Heart left ventricle (tissue), 16 donors: Measurements from ENCODE around the gene PSG1. TPM values are rescaled to one million over a fixed set of nuclear protein-coding genes. Genes with fewer than 3 reads are reported as not detected.
A peak's percentile ranks its signal among the peaks of the same experiment; 100 is the strongest.
"Not testable (repeated sequence)": the region's sequence is repeated elsewhere in the genome, so short reads cannot be mapped to it uniquely, and the experiment has no call there.

Experiments used
- ATAC-seq, 4 donors: fragments of 200-7000 bp; cut with Tn5 transposase; one replicate each; pipeline ENCODE4 v1.9.1; 2020 to 2022; ENCODE audit warnings: moderate library complexity in 4 of 4, mild to moderate bottlenecking in 3 of 4, moderate number of reproducible peaks in 1 of 4
- DNase-seq, 5 donors: peaks; one replicate each; pipeline ENCODE4 v3.0.0-alpha.2; 2020
- H3K27ac ChIP-seq, 12 donors: fragments of 200-600 bp; sonication (generic) in 4 of 12; one replicate each; pipeline versions ENCODE4 v1.5.0 to v1.8.0; 2016 to 2022; ENCODE audit warnings: mild to moderate bottlenecking in 2 of 12
- H3K27me3 ChIP-seq, 9 donors: fragments of 200-600 bp; sonication (generic) in 2 of 9; one replicate each; pipeline versions ENCODE4 v1.5.1 to v1.8.0; 2016 to 2022; ENCODE audit warnings: mild to moderate bottlenecking in 3 of 9
- H3K36me3 ChIP-seq, 9 donors: fragments of 200-600 bp; sonication (generic) in 2 of 9; one replicate each; pipeline versions ENCODE4 v1.5.0 to v1.8.0; 2018 to 2022; ENCODE audit warnings: mild to moderate bottlenecking in 2 of 9
- H3K4me1 ChIP-seq, 12 donors: fragments of 200-600 bp; sonication (generic) in 4 of 12; one replicate each; pipeline versions ENCODE4 v1.5.0 to v1.8.0; 2016 to 2022; ENCODE audit warnings: mild to moderate bottlenecking in 3 of 12
- H3K4me3 ChIP-seq, 12 donors: fragments of 200-600 bp; sonication (generic) in 4 of 12; one replicate each; pipeline versions ENCODE4 v1.5.0 to v1.8.0; 2017 to 2022; ENCODE audit warnings: mild to moderate bottlenecking in 9 of 12, moderate library complexity in 4 of 12
- H3K9me3 ChIP-seq, 12 donors: fragments of 200-600 bp; sonication (generic) in 4 of 12; one replicate each; pipeline versions ENCODE4 v1.5.0 to v1.8.0; 2016 to 2022; ENCODE audit warnings: mild to moderate bottlenecking in 1 of 12
- POLR2A ChIP-seq, 2 donors: fragments of 450-650 bp; IDR thresholded peaks; one replicate each; pipeline ENCODE4 v1.6.1; 2017; ENCODE audit warnings: antibody characterized with exemption in 2 of 2, mild to moderate bottlenecking in 2 of 2, moderate library complexity in 2 of 2
- WGBS, 4 donors: extraction: QIAGEN DNeasy Blood & Tissue Kit in 2 of 4; methylation state at CpG; one replicate each; pipeline versions ENCODE4 v1.1.5 to v1.1.7; 2013 to 2018; 5-methylcytosine and 5-hydroxymethylcytosine counted together
- intact Hi-C, 10 donors: fragments of 100-400 bp; cut with DNase I; formaldehyde crosslinking; loops; one replicate each; pipeline versions ENCODE4 v1.11.1 to v1.14.2; 2022
- polyA plus RNA-seq, 2 donors: library from polyadenylated mRNA; stranded (reverse); fragments of 200-250 nt; gene quantifications; one replicate each; pipeline ENCODE4 v1.2.3, GENCODE V29; 2013
- total RNA-seq, 9 donors: library from RNA; depleted of rRNA in 2 of 9; stranded (reverse); fragments of >200 nt in 2 of 9; fragmentation: NEBNext Ultra II Directional in 3 of 9; extraction: Animal tissue kit (Norgen Biotek cat#: 25700) in 3 of 9; gene quantifications; one replicate each; pipeline versions ENCODE4 v1.1.0 to v1.2.4, GENCODE V29; 2016 to 2023
- TF ChIP-seq, protein P1 (sequence below), 12 donors: fragments of 200-600 bp; sonication (generic) in 4 of 12; IDR thresholded peaks; one replicate each; pipeline versions ENCODE4 v1.5.0 to v1.8.0; 2018 to 2022; ENCODE audit warnings: antibody characterized with exemption in 12 of 12, mild to moderate bottlenecking in 5 of 12
- donor health status: ischemic (EF 13 %, LVEDD 7.1; RV severe dilation, severe dysfunction).
- donor health status: healthy with polysubstance abuse.
- donor health status: DM: no; HTN: yes; CAD: no.
- donor health status: DM: no; HTN: no; CAD: no.
- donor health status: ischemic (EF 25% LVEDD 6.9; RV normal size, moderate dysfunction).
- donor health status: ischemic (EF 25% LVEDD 5.7; RV mildly dilated, moderate dysfunction).
- donor health status: healthy.
- donor health status: DM: yes; HTN: yes; CAD: no.
- donor health status: ischemic (EF 35%, LVEDD 5.7; RV mildly dilated, moderate dysfunction).
- donor health status: nonischemic (EF 11% LVEDD 7.7; RV severe dilation, severe dysfunction).
- donor health status: DM: yes; HTN: yes; CAD: no.
- donor health status: PGD.
- donor health status: ischemic (EF 29% LVEDD 5.4; RV normal size, mild dysfunction).
- donor health status: nonischemic (EF 23%, LVEDD 6.1; RV moderate dilation, normal function).

PSG1 gene
- total and polyA plus RNA-seq, 11 donors: not detected

DNA sequence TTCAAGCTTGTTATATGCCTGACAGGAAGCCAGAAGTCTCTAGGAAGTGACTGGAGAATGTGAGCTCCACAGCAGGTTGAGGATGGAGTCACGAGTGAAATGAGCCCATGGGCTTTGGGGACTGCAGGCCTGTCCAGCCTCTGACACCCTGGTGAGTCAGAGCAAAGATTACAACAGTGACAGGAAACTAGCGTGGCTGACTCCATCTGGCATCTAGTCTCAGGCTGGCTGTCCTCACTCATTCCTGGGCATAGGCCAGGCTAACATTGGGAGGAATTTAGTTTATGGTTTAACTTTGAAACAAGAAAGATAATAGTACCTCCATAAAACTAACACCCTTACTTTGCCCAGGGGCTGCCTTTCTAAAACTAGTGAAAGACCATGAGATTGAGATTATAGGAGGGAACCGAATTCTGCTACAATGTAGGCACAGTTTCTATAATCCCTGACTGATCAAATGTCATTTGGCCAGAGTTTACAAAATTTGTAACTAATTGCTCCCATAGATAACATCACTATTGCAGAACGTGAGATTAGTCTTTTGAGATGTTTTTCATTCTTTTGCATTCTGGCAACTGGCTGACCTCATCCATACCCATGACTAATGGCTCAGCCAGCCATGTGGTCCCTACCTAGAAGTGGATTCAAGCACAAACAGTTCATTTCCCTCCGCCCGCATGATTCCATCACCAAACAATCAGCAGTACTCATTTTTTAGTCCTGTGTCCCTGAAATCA, 28.4 kb downstream of the PSG1 start:
- H3K27ac ChIP-seq: peak overlapping the region in 1 of 12 donors; percentile 62
- peak in 3 of 5 donors; percentile 11 to 59 (median 59) for DNase-seq
- intact Hi-C loops: no loop called here

GRCh38 chr19:42846597-42846996, 32.9 kb downstream of the PSG1 start:
- no peak for TF ChIP-seq POLR2A (IDR thresholded peaks at IDR 0.05)
- TF ChIP-seq, protein P1, sequence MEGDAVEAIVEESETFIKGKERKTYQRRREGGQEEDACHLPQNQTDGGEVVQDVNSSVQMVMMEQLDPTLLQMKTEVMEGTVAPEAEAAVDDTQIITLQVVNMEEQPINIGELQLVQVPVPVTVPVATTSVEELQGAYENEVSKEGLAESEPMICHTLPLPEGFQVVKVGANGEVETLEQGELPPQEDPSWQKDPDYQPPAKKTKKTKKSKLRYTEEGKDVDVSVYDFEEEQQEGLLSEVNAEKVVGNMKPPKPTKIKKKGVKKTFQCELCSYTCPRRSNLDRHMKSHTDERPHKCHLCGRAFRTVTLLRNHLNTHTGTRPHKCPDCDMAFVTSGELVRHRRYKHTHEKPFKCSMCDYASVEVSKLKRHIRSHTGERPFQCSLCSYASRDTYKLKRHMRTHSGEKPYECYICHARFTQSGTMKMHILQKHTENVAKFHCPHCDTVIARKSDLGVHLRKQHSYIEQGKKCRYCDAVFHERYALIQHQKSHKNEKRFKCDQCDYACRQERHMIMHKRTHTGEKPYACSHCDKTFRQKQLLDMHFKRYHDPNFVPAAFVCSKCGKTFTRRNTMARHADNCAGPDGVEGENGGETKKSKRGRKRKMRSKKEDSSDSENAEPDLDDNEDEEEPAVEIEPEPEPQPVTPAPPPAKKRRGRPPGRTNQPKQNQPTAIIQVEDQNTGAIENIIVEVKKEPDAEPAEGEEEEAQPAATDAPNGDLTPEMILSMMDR (IDR thresholded peaks at IDR 0.05): no peak
- WGBS, 4 donors: 63 to 70% (median 68%) methylated on average over 2 of the region's 2 CpGs
- Histone ChIP-seq H3K4me3 (no peak overlapping the region), H3K27ac (no peak overlapping the region), H3K36me3 (no peaks in the 10 kb centered on the region), H3K4me1 (peaks cover 0 to 5% (median 0%) of the 10 kb centered on the region in 12 donors), H3K9me3 (no peaks in the 10 kb centered on the region), H3K27me3 (no peaks in the 10 kb centered on the region)
- intact Hi-C loops: no loop called here
- DNase-seq: no peak
- no peak for ATAC-seq

More for the DNA sequence above, 28.4 kb downstream of the PSG1 start:
- Histone ChIP-seq H3K27me3 (no peaks in the 10 kb centered on the region), H3K9me3 (no peaks in the 10 kb centered on the region), H3K4me3 (no peak overlapping the region), H3K4me1 (peaks cover 0 to 6% (median 0%) of the 10 kb centered on the region in 12 donors), H3K36me3 (no peaks in the 10 kb centered on the region)
- peak in 2 of 4 donors; percentile 69 to 72 for ATAC-seq
- TF ChIP-seq POLR2A (IDR thresholded peaks at IDR 0.05): no peak
- TF ChIP-seq, protein P1 (IDR thresholded peaks at IDR 0.05): no peak
- 43 to 50% (median 46%) methylated on average over 6 of the region's 6 CpGs for WGBS, 4 donors

DNA sequence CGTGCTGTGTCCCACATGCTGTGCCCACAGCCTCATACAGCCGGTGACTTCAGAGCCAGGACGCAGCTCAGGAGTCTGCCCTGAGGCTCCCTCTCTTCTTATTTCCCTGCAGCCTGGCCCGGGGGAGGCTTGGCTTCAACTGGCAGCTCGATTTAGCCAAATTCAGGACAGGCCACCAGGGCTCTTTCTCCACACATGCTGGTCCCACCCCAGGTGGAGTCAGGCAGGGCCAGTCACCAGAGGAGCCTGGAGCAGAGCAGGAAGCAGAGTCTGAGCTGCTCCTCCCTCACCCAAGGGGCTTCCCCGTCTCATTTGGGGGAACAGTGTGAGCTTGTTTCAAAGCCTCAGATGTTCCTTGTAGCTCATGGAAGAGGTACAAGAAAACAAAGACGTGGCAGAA, 35.9 kb downstream of the PSG1 start:
- ATAC-seq, H3K9me3 ChIP-seq, intact Hi-C loops, H3K27me3 ChIP-seq, DNase-seq, H3K27ac ChIP-seq, H3K4me3 ChIP-seq, H3K36me3 ChIP-seq, H3K4me1 ChIP-seq: not testable (repeated sequence)
- WGBS, 4 donors: 48 to 58% (median 50%) methylated on average over 6 to 7 of the region's 7 CpGs

GRCh38 chr19:42832746-42833442, 46.6 kb downstream of the PSG1 start:
- H3K36me3 ChIP-seq, H3K9me3 ChIP-seq, H3K27me3 ChIP-seq, ATAC-seq, H3K27ac ChIP-seq, intact Hi-C loops, DNase-seq, H3K4me1 ChIP-seq, H3K4me3 ChIP-seq: not testable (repeated sequence)
- 82 to 87% (median 83%) methylated on average over 9 of the region's 9 CpGs for WGBS, 4 donors

DNA sequence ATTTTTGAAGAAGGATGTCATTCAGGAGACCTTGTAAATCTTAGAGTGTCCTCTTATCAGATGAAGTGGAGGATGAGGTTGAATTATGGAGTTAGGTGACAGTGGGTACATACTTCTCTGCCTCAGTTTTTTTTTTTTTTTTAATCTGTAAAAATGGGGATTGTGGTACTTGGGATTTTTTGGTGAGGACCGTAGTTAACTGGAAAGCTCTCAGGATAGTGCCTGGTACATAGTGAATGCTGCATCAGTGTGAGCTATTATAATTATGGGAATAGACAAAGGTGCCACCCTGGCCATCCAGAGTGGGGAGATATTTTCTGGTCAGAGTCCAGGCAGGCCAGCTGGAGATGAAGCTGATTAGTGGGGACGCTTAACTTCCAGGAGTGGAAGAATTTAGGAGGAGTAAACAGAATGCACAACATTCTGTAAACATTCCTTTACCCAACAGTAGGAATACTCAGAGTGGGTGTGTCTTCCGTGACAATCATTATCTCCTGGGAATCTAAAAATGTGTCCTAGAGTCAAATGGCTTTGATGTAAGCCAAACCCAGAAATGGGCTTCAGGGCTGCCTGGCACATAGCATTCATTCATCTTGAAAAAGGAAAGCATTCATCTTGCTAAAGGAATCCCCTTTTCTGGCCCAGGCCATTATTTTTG, 47.4 kb downstream of the PSG1 start:
- H3K4me1 ChIP-seq, H3K27ac ChIP-seq, H3K9me3 ChIP-seq, intact Hi-C loops, H3K27me3 ChIP-seq, DNase-seq, H3K4me3 ChIP-seq, H3K36me3 ChIP-seq, ATAC-seq: not testable (repeated sequence)
- WGBS, 4 donors: 61 to 74% (median 72%) methylated on average over 3 of the region's 3 CpGs
